NCI-H2227 treated with DMSO at 0.1 percent for 48 hours (cell line): ENCODE data around the gene PALLD.
"Not testable (repeated sequence)": the region's sequence is repeated elsewhere in the genome, so short reads cannot be mapped to it uniquely, and the experiment has no call there.

Experiments
- DNase-seq: peaks from one replicate; lab custom pipeline; 2025; lab: John Stamatoyannopoulos, UW

Gene PALLD

GRCh38 chr4:168796362-168797106, 299.7 kb downstream of the PALLD start:
- no peak for DNase-seq

GRCh38 chr4:168797194-168797593, 300.3 kb downstream of the PALLD start:
- DNase-seq: no peak

- no peak for DNase-seq
Measured at GRCh38 chr4:168797738-168798375, 301.0 kb downstream of the PALLD start.

GRCh38 chr4:168800926-168801325, 304.1 kb downstream of the PALLD start:
- DNase-seq: no peak

- DNase-seq: no peak
Measured at GRCh38 chr4:168802222-168802621, 305.4 kb downstream of the PALLD start.

- not testable (repeated sequence) for DNase-seq
Measured at GRCh38 chr4:168803052-168803451, 306.2 kb downstream of the PALLD start.

GRCh38 chr4:168803732-168804131, 306.9 kb downstream of the PALLD start:
- no peak for DNase-seq

- DNase-seq: no peak
Measured at GRCh38 chr4:168804146-168804545, 307.3 kb downstream of the PALLD start.

GRCh38 chr4:168805341-168805740, 308.5 kb downstream of the PALLD start:
- no peak for DNase-seq

GRCh38 chr4:168806247-168806646, 309.4 kb downstream of the PALLD start:
- DNase-seq: not testable (repeated sequence)

GRCh38 chr4:168811207-168811606, 314.4 kb downstream of the PALLD start:
- DNase-seq: no peak

- DNase-seq: no peak
Measured at GRCh38 chr4:168811786-168812651, 315.2 kb downstream of the PALLD start.

- no peak for DNase-seq
Measured at GRCh38 chr4:168812806-168813205, 316.0 kb downstream of the PALLD start.

GRCh38 chr4:168813890-168814289, 317.0 kb downstream of the PALLD start:
- DNase-seq: no peak

GRCh38 chr4:168815379-168816345, 318.8 kb downstream of the PALLD start:
- no peak for DNase-seq

GRCh38 chr4:168817370-168817769, 320.5 kb downstream of the PALLD start:
- DNase-seq: no peak

- no peak for DNase-seq
Measured at GRCh38 chr4:168822481-168822880, 325.6 kb downstream of the PALLD start.

GRCh38 chr4:168825975-168826374, 329.1 kb downstream of the PALLD start:
- DNase-seq: no peak

- no peak for DNase-seq
Measured at GRCh38 chr4:168826620-168827019, 329.8 kb downstream of the PALLD start.

- DNase-seq: no peak
Measured at GRCh38 chr4:168830777-168831512, 334.1 kb downstream of the PALLD start.

GRCh38 chr4:168831585-168831918, 334.7 kb downstream of the PALLD start:
- no peak for DNase-seq
